Measurements from ENCODE around the gene VAT1L. TPM values are rescaled to one million over a fixed set of nuclear protein-coding genes. Genes with fewer than 3 reads are reported as not detected.

VAT1L gene
- total and polyA plus RNA-seq, 2 donors (not counting 1 experiment from before 2014, with no cell fraction given): 17.9 to 86.9 TPM

DNA sequence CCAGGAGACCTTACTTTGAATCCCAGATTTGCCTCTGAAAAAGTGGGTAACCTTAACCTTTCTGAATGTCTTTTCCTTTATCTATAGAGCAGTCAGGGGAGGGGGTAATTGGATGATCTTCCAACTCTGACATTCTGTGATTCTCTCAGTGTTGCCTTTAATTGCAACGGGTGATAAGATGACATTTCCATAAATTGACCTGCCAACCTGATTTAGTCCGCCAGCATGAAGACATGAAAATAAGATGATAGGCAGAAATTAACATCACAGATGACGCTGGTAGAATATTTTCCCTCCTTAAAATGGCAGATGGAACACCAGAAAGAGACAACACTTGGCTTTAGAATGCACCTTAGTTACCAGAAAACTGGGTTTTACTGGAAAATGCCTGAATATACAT, 72.6 kb downstream of the VAT1L start:
- Histone ChIP-seq H3K4me3 (replicated peaks in 1 of 4; ENCODE audit: control extremely low read depth in 1 of 4, insufficient read depth in 1 of 4, low read depth in 3 of 4, low read length in 4 of 4) (no peak overlapping the region), H3K4me2 (ENCODE audit: extremely low read depth, insufficient read depth, low read length) (no peak overlapping the region), H2AFZ (ENCODE audit: low read length) (no peak overlapping the region), H3K36me3 (ENCODE audit: control insufficient read depth, insufficient read depth, low read length) (no peaks in the 10 kb centered on the region), H3K79me2 (ENCODE audit: control insufficient read depth, insufficient read depth, low read length) (no peaks in the 10 kb centered on the region), H3K9ac (ENCODE audit: insufficient read depth, low read length) (no peak overlapping the region), H3K27me3 (ENCODE audit: control insufficient read depth, insufficient read depth, low read length) (no peaks in the 10 kb centered on the region), H3K27ac (ENCODE audit: insufficient read depth, low read length) (no peak overlapping the region), H3K9me3 (ENCODE audit: control insufficient read depth, insufficient read depth, low read depth, low read length) (no peaks in the 10 kb centered on the region), H4K20me1 (ENCODE audit: control insufficient read depth, extremely low read depth, insufficient read depth, low read length) (no peaks in the 10 kb centered on the region), H3K4me1 (ENCODE audit: control insufficient read depth, extremely low read depth, insufficient read depth, low read length) (no peaks in the 10 kb centered on the region)
- DNase-seq (ENCODE audit: low read depth in 2 of 2): no peak
- TF ChIP-seq, protein P1, sequence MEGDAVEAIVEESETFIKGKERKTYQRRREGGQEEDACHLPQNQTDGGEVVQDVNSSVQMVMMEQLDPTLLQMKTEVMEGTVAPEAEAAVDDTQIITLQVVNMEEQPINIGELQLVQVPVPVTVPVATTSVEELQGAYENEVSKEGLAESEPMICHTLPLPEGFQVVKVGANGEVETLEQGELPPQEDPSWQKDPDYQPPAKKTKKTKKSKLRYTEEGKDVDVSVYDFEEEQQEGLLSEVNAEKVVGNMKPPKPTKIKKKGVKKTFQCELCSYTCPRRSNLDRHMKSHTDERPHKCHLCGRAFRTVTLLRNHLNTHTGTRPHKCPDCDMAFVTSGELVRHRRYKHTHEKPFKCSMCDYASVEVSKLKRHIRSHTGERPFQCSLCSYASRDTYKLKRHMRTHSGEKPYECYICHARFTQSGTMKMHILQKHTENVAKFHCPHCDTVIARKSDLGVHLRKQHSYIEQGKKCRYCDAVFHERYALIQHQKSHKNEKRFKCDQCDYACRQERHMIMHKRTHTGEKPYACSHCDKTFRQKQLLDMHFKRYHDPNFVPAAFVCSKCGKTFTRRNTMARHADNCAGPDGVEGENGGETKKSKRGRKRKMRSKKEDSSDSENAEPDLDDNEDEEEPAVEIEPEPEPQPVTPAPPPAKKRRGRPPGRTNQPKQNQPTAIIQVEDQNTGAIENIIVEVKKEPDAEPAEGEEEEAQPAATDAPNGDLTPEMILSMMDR (conservative IDR thresholded peaks at IDR 0.05 in 1 of 2, IDR thresholded peaks at IDR 0.05 in 1 of 2; ENCODE audit: low read depth in 1 of 2, low read length in 2 of 2): no peak
- no peak for TF ChIP-seq EZH2 (IDR thresholded peaks at IDR 0.05; ENCODE audit: low read length, missing control alignments)

GRCh38 chr16:77863250-77863649, 74.9 kb downstream of the VAT1L start:
- Histone ChIP-seq H3K27me3 (ENCODE audit: control insufficient read depth, insufficient read depth, low read length) (no peaks in the 10 kb centered on the region), H2AFZ (ENCODE audit: low read length) (no peak overlapping the region), H3K9ac (ENCODE audit: insufficient read depth, low read length) (no peak overlapping the region), H3K79me2 (ENCODE audit: control insufficient read depth, insufficient read depth, low read length) (no peaks in the 10 kb centered on the region), H3K4me3 (replicated peaks in 1 of 4; ENCODE audit: control extremely low read depth in 1 of 4, insufficient read depth in 1 of 4, low read depth in 3 of 4, low read length in 4 of 4) (no peak overlapping the region), H3K27ac (ENCODE audit: insufficient read depth, low read length) (no peak overlapping the region), H3K36me3 (ENCODE audit: control insufficient read depth, insufficient read depth, low read length) (no peaks in the 10 kb centered on the region), H3K4me2 (ENCODE audit: extremely low read depth, insufficient read depth, low read length) (no peak overlapping the region), H3K9me3 (ENCODE audit: control insufficient read depth, insufficient read depth, low read depth, low read length) (no peaks in the 10 kb centered on the region), H4K20me1 (ENCODE audit: control insufficient read depth, extremely low read depth, insufficient read depth, low read length) (no peaks in the 10 kb centered on the region), H3K4me1 (ENCODE audit: control insufficient read depth, extremely low read depth, insufficient read depth, low read length) (no peaks in the 10 kb centered on the region)
- TF ChIP-seq EZH2 (IDR thresholded peaks at IDR 0.05; ENCODE audit: low read length, missing control alignments): no peak
- TF ChIP-seq, protein P1 (conservative IDR thresholded peaks at IDR 0.05 in 1 of 2, IDR thresholded peaks at IDR 0.05 in 1 of 2; ENCODE audit: low read depth in 1 of 2, low read length in 2 of 2): no peak
- no peak for DNase-seq (ENCODE audit: low read depth in 2 of 2)

DNA sequence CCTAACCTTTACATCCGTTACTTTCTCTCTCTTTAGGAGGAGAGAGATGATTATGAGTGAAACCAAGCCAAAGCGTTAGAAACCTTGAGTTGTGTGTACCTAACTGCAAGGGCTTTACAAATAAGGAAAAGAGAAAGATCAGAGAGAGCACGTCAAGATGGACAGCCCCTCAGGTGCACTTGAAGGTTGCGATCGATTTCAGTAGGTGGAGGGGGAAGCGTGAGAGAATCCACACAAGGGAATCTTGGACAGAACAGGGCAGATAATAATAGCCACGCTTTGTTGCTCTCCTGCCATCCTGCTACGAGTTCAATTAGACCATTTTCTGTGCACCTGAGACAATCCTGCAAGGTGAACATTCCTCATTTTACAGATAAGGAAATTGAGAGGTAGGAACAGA, 78.4 kb downstream of the VAT1L start:
- no peak for DNase-seq (ENCODE audit: low read depth in 2 of 2)
- Histone ChIP-seq H3K79me2 (ENCODE audit: control insufficient read depth, insufficient read depth, low read length) (no peaks in the 10 kb centered on the region), H3K27ac (ENCODE audit: insufficient read depth, low read length) (no peak overlapping the region), H3K36me3 (ENCODE audit: control insufficient read depth, insufficient read depth, low read length) (no peaks in the 10 kb centered on the region), H2AFZ (ENCODE audit: low read length) (no peak overlapping the region), H3K4me3 (replicated peaks in 1 of 4; ENCODE audit: control extremely low read depth in 1 of 4, insufficient read depth in 1 of 4, low read depth in 3 of 4, low read length in 4 of 4) (no peak overlapping the region), H3K27me3 (ENCODE audit: control insufficient read depth, insufficient read depth, low read length) (no peaks in the 10 kb centered on the region), H3K9ac (ENCODE audit: insufficient read depth, low read length) (no peak overlapping the region), H4K20me1 (ENCODE audit: control insufficient read depth, extremely low read depth, insufficient read depth, low read length) (no peaks in the 10 kb centered on the region), H3K4me2 (ENCODE audit: extremely low read depth, insufficient read depth, low read length) (no peak overlapping the region), H3K9me3 (ENCODE audit: control insufficient read depth, insufficient read depth, low read depth, low read length) (no peaks in the 10 kb centered on the region), H3K4me1 (ENCODE audit: control insufficient read depth, extremely low read depth, insufficient read depth, low read length) (no peaks in the 10 kb centered on the region)
- TF ChIP-seq, protein P1 (conservative IDR thresholded peaks at IDR 0.05 in 1 of 2, IDR thresholded peaks at IDR 0.05 in 1 of 2; ENCODE audit: low read depth in 1 of 2, low read length in 2 of 2): no peak
- no peak for TF ChIP-seq EZH2 (IDR thresholded peaks at IDR 0.05; ENCODE audit: low read length, missing control alignments)
